ENCODE data around the gene NIN.

Gene NIN

DNA sequence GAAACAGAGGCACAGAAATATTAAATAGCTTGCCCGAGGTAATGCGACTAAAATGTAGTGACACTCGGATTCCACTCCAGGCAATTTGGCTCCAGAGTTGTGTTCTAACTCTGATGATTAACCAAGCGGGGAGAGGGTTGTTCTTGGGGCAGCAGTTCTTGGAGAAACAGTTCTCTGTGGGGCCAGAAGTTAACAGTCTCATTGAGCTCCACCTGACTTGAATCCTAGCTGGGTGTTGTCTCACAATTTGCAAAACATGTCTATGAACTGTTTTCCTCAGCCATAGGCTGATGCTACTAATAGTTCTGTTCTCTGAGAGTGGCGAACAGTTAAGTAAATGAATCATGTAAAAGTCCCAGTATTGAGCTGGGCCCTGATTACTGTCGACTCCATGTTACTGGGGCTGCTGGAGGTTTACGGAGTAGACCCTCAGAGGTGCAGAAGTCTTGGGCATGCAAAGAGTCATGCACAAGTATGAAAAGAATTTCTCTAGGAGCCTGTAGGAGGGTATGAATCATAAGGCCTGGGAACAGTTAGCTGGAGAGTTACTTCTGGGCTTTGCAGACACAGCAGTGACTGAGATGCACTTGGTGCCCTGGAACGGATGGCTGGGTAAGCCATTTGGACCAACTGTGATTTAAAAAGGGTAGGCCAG lies 15.4 kb upstream of the NIN start:
- intact Hi-C loops (cut with DNase I), result no loop called here
- DNase-seq, result no peak

DNA sequence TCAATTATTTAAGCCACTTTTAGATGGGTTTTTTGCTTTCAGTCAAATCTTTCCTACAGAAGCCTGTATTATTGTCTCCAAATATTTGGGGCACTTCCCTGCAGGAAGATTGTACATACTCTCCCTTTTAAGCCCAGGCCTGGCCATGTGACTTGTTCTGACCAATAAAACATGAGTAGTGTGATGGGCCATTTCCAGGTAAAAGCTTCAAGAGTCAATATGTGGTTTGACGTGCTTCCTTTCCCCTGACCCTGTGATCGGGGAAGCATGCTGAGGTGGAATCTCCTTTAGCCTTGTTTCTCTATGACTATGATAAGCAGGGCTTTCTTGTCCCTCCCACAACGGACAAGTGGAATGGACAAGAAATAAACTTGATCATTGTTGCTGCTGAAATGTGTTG lies 14.2 kb upstream of the NIN start:
- intact Hi-C loops (cut with DNase I), result no loop called here
- no peak for DNase-seq

DNA sequence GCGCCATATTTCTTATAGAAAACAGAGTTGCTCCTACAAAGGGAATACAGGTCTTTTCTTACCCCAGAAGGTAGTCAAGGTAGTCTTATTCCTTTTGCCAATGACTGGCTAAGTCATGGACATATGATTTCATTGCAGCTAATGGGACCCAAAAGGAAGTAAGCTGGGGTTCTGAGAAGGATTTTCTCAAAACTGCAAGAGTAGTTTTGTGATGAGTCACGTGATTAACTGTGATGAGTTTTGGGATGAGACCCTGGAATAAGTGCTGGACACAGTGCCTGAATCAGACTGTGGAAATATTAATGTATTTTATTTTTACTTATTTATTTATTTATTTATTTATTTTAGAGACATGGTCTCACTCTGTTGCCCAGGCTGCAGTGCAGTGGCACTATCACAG lies 13.4 kb upstream of the NIN start:
- intact Hi-C loops (cut with DNase I), result no loop called here

GRCh38 chr14:50839691-50840090 lies 8.7 kb upstream of the NIN start:
- intact Hi-C loops (cut with DNase I), result no loop called here
- DNase-seq, result no peak

More for the DNA sequence above, 13.4 kb upstream of the NIN start:
- DNase-seq, result no peak

DNA sequence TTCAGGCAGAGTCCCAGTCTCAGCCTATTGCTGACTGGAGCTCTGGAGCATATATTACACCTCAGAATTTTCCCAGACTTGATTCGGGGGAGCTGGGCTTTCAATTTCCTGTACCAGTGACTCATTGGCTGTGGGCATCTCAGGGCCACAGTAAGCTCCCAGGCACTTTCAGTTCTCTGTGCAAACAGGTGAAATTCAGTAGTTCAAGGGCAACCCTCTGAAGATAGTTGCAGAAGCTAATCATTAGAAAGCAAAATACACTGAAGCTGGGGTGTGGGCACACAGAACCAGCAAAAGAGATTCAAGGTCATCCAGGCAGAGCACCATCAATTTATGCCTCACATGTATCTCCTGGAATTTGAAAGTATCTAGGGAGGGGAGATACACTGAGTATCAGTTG lies 8.1 kb upstream of the NIN start:
- no peak for DNase-seq
- intact Hi-C loops (cut with DNase I), result no loop called here

- DNase-seq, result no peak
- intact Hi-C loops (cut with DNase I), result no loop called here
These were observed 7.0 kb upstream of the NIN start for GRCh38 chr14:50837850-50838470.

DNA sequence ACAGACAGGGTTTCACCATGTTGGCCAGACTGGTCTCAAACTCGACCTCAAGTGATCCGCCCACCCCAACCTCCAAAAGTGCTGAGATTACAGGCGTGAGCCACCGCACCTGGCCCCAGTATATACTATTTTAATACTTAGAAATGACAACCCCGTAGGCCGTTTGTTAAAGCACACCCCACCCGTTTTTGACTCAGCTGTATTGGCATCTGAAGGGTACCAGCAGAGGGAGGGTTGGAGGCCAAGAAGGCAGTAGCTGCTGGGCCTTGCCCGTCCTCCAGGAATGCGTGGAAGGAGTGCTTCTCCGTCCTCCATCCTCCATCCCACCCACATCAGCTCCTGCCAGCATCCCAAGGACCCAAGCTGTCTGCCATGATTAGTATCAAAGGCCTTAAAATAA lies 6.3 kb upstream of the NIN start:
- DNase-seq, result no peak
- intact Hi-C loops (cut with DNase I), result no loop called here

DNA sequence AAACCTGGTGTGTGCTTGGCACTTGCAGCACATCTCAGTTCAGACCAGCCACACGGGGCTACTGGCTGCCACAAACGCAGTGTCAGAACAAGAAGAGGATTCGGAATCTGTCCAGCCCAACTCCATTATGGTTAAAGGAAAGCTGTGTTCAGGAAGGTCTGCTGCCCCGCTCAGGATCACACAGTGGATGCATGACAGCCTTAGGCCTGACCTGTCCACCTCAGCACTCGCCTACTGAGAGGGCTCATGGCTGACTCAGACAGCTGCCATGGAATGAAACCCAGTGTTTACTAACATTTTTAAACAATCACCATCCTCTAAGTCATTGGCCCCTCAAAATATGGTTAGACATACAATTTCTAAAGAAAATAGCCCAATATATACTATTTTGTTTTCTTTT lies 5.6 kb upstream of the NIN start:
- intact Hi-C loops (cut with DNase I), result no loop called here
- DNase-seq, result no peak

DNA sequence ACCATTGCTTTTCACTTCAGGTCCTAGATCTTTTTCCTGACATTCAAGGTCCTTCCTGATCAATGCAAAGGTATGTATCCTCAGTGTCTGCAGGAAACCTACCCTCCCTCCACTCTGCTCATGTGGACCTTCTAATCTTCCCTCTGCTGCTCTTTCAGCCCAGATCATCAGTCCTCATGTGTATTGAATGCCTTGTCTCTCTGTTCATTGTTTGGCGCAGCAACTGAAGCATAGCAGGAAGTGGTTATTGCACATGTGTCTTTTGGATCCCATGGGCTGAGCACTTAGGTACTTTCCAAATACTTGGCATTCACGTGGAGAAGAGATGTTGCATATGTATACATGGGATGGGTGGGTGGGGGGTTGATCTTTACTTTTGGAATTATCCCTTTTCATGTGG lies 4.3 kb upstream of the NIN start:
- intact Hi-C loops (cut with DNase I), result no loop called here
- no peak for DNase-seq

GRCh38 chr14:50834802-50835276 lies 3.9 kb upstream of the NIN start:
- no peak for DNase-seq
- intact Hi-C loops (cut with DNase I), result no loop called here

DNA sequence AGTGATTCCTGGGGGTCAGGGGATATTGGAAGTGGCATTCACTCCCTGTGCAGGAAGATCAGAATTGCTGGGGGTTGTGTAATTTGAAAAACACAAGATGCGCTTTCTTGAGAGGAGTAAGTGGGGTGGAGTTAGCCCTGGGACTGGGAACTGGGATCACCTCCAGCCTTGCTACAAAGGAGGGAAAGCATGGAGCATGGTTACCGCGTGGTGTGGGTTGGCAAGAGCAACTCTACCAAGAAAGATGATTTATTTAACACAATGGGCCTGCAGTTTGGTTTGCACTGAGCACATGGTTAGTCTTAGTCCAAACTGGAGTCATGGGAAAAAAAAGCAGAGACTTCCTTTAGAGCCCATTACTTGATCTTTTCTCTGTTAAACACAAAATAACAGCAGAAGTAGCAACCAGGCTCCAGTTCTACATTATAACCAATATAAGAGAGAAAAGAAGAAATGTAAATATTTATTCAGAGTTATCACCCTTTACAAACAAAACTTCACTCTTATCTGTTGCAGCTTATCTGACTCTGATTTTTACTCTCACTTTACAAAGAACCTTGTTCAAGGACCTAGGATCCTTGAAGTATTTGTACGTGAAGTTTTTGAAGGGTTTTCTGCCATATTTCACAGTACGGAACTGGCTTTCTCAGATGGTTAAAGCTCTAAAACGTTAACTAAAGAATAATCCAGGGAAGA lies 2.1 kb upstream of the NIN start:
- intact Hi-C loops (cut with DNase I), result no loop called here
- peak in 2 of 10 donors; percentile 19 to 30 for DNase-seq

DNA sequence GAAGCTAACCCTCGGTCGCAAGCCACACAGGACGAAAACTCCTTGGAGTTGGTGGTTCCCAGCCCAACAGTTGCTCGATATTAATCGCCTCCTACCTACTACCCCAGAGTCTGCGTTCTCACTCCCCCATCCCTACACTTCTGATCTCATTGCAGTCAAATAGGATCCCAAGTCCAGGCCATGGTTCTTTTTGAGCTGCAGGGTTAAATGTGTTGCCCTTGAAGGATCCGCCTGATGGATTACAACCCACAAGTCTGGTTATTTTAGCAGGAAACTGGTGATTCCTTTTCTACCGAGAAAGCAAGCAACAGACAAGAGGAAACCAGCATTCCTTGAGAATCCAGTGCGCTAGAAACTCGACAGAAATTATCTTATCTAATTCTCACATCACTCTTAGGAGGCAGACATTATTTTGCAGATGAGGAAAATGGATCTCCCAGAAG lies 785 bp upstream of the NIN start:
- intact Hi-C loops (cut with DNase I), result loop anchor here (2.0 kb wide), 1 partner anchor 271 kb away; the partner anchor contains the start of gene ATL1

DNA sequence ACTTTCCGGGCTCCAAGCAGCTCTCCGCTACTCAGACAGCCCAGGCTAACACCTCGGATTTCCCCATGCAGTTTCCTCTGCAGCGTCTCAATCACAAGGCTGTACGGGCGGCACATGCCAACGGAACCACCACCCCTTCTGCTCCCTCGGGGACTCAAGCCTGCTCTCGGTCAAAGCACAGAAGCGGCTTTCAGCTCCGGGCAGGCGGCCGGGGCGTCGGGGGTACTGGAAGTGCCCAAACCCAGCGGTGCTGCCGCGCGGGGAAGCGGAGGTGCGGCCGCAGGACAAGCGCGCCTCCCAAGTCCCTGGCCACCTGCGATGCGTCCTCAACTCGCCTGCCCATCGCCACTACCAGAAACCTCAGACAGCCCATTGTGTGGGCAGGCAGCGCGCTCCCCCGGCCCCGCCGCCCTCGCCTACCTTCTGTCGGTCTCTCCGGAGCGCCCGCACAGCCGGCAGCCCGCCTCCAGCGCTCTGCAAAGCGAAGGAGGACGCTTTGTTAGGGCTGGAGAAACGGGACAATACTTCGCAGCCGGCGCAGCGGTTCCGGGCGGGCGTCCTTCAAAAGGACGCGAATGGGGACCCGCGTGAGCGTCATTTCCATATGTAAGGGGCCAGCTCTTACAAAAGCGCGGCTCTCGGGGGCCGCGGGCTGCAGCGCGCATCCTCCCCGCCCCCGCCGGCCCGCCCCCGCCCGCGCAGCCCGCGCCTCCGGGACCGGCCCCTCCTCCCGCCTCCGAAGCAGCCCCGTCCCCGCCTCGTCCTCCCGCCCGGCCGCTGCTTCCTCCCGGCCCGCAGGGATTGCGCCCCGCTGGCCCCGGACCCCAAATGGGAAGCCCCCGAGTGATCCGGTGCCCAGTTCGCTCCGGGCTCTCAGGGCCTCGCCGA lies 674 bp downstream of the NIN start:
- intact Hi-C loops (cut with DNase I), result loop anchor here (2.0 kb wide), 1 partner anchor 269 kb away; the partner anchor contains the start of gene ATL1
- peak; percentile 41 to 92 (median 50) for DNase-seq

More for the DNA sequence above, 785 bp upstream of the NIN start:
- DNase-seq, result no peak

- DNase-seq, result peak in 2 of 10 donors; percentile 28 to 61
- intact Hi-C loops (cut with DNase I), result loop anchor here (2.0 kb wide), 1 partner anchor 269 kb away; the partner anchor contains the start of gene ATL1
These were observed 1.4 kb downstream of the NIN start for GRCh38 chr14:50829489-50830043.

GRCh38 chr14:50828721-50829488 lies 2.1 kb downstream of the NIN start:
- intact Hi-C loops (cut with DNase I), result no loop called here
- DNase-seq, result no peak

- intact Hi-C loops (cut with DNase I), result no loop called here
- no peak for DNase-seq
These were observed 4.3 kb downstream of the NIN start for GRCh38 chr14:50826681-50827080.

GRCh38 chr14:50825307-50825706 lies 5.7 kb downstream of the NIN start:
- intact Hi-C loops (cut with DNase I), result no loop called here

DNA sequence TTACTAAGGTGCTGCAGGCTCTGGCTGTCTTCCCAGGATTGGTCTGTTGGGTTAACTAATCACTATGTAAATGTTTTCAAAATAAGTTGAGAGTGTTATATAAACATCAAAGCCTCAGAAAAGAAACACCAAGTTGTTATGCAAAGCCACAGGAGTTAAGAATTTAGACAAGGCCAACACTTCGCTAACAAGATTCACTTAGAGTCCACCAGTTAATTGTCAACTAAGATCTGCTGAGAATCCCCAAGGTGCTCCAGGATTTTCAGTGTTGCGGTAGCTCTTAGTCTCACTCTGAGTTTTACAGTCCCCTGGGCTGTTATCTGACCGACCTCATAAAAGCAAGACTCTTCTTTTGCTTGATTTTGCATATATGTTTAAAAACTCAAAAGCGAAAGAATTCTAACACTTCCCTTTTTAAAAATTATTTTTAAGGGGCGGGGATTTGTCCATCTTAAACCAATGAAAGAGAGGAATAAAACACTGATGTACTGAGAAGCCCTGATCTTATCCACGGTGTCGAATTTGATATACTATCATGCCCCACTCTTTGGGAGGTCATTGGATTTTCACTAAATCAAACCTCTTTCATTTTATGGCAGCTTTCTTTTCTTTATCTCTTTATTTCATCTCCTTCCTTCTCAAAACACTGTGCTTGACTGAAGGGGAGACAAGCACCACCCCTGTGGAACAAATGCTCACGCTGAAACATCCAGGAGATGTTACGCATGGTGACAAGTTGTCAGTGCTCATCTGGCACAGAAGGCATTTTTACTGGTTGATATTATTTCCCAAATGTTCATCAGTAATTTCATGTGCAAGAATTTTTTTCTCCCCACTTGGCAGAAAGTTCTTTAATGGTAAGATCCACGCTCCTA lies 7.0 kb downstream of the NIN start:
- intact Hi-C loops (cut with DNase I), result no loop called here
- no peak for DNase-seq

More at GRCh38 chr14:50825307-50825706, 5.7 kb downstream of the NIN start:
- DNase-seq, result no peak
